CD4-positive, alpha-beta T cell treated with Interleukin-15 for 4 hours (primary cell): ENCODE data around the gene NFS1.

Experiments
- DNase-seq: peaks from one replicate; pipeline ENCODE4 v3.0.0-alpha.2; 2020; ENCODE audit warnings: low spot score

Gene NFS1

DNA sequence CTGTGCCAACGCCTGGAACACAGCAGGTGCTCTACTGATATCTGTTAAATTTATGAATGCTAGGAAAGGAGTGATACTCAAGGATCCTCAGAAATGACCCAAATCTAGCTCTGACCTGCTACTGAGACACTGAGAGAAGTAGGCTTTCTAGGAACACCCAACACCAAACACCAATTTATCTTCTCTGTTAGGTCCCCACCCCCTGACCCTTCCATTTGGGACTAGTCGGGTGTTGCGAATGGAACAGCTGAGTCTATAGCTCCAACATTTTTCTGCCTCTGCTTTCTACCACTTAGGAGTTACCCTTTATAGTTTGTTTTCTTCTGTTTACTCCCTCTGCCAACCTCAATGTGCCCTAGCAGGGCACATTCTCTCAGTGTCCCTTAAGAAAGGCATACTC is 58.4 kb downstream of the NFS1 start:
- DNase-seq, result no peak

DNA sequence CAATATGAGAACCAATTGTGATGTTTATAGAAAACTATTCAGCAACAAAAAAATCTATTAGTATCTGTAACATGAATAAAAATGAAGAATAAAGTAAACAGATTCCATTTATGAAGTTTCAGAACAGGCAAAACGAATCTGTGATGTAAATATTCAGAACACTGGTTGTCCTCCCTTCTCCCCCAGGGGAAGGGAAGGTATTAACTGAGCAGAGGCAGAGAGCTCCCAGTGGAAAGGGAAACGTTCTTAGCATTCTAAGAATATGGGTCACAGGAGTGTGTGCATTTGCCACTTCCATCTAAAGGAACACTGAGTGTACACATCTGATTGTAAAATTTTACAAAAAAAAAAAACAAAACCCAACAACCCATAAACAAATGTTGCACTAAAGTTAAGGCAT is 60.4 kb downstream of the NFS1 start:
- DNase-seq, result no peak

DNA sequence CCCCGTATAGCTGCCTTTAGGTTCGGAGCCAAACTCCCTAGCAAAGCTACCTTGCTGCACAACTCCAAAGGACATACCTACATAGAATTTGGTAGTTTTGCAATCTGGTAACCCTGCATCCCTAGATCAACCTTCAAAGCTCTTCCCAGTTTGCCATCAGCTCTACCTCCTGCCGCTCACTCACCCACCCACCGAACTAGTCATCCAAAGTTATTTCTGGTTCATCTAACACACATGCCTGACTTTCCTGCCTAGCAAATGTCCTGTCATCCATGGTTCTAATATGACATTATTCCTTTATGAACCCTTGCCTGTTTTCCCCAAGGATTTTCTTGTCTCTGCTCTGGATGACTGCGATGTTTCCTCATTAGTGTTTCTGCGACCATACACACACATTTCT is 61.9 kb downstream of the NFS1 start:
- DNase-seq, result no peak

DNA sequence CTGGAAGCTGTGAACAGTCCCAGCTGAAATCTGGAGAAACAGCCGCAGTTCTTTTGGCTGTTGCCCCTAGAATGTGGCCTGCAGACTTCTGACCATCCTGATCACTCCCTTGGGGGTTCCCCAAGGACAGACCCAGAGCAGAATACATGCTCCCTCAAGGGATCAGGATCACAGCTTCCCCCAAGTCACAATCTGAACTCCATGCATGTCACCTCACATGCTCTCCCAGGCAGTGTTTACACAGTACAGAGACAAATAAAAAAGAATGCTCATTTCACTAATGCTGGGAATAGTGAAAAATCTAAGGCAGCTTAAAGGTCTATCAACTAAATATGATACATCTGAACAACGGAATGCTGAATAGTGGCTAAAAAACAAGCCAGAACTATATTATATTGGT is 63.1 kb downstream of the NFS1 start:
- DNase-seq, result no peak

DNA sequence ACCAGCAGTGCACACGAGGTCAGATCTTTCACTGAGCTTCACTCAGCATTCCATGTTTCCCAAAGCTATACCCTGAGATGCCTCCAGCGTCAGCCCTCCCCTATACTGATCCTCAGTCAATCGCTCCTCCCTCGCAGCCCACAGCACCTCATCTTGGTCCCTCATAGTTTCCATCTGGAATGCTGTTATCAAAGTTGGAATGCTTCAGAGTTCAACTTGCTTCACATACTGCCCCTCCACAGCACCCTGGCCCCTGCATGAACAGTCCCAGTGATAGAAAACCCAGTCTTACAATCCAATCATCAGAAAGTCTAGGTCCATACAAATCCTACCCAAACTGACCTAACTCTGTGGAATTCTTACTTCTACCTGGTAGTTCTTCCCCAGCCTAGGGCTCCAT is 63.5 kb downstream of the NFS1 start:
- no peak for DNase-seq

DNA sequence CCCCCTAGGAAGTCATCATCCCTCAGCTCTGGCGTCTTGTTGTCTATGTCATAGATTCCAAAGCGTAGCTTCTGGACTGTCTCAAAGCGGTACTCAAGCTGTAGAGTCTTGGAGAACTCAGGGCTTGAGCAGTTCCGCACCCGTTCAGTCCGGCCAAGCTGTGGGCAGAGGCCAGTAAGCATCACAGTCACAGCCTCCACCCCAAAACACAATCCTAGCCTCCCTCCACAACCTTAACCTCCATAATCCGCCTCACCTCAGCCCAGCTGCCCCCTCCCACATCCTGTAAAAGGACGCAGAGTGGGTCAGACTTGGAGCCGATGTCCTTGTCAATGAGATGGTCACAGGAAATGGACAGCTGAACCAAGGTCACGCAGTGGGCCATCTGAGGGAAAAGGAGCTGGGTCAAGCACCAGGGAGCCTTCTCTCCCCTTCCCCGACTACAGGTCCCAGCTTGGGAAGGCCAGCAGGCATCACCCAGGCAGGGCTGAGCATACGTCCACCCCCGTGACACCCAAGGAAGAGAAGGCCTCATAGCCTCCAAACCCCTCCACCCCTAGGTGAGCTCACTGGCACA is 66.5 kb downstream of the NFS1 start:
- no peak for DNase-seq

DNA sequence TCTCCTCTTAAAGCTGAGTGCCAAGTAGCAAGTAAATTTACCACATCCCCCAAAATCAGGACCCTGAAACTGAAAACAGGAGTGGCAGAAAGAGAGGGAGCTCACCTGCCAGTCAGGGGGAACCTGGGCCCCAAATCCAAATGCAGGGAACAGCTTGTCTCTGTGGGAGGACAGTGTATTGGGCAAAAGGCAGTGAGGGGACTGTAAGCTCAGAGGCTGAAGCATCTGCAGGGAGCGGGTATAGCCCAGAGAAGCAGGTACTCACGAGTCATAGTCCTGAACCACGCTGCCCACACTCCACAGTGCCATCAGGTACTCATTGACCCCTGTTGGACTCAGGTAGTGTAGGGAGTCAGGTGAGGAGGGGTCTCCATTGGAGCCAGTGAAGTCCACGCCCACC is 68.5 kb downstream of the NFS1 start:
- no peak for DNase-seq

DNA sequence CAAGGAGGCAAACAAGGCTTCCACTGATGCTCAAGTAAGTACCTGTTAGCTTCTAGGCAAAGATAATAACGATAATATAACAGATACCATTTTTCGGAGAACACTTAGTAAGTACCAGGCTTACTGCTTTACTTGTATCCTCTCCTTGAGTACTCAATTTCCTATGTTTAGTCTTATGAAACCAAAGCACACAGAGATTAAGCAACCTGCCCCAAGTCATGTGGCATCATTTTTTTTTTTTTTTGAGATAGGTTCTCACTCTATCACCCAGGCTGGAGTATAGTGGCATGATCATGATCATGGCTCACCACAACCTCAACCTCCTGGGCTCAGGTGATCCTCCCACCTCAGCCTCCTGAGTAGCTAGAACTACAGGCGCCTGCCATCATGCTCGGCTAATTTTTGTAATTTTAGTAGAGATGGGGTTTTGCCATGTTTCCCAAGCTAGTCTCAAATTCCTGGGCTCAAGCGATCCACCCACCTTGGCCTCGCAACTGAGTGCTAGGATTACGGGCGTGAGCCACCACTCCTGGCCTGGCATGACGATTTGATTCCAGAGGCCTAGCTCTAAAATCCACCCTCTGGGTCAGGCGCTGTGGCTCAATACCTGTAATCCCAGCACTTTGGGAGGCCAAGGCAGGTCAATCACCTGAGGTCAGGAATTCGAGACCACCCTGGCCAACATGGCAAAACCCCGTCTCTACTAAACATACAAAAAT is 69.6 kb downstream of the NFS1 start:
- no peak for DNase-seq

DNA sequence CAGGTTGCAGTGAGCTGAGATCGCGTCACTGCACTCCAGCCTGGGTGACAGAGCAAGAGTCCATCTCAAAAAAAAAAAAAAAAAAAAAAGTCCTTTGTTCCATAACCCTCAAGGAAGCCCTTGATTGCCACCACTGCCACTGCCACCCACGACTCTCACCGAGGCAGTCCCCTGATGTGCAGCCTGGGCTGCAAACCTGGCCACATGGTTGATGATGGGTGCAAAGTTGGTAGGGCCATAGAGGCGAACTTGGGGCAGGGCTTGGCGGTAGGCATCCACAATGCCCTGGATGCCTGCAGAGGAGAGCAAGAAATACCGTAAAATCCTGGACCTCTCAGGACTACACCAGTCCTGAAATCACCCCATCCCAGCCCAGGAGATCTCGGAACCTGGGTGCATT is 72.0 kb downstream of the NFS1 start:
- DNase-seq, result no peak

DNA sequence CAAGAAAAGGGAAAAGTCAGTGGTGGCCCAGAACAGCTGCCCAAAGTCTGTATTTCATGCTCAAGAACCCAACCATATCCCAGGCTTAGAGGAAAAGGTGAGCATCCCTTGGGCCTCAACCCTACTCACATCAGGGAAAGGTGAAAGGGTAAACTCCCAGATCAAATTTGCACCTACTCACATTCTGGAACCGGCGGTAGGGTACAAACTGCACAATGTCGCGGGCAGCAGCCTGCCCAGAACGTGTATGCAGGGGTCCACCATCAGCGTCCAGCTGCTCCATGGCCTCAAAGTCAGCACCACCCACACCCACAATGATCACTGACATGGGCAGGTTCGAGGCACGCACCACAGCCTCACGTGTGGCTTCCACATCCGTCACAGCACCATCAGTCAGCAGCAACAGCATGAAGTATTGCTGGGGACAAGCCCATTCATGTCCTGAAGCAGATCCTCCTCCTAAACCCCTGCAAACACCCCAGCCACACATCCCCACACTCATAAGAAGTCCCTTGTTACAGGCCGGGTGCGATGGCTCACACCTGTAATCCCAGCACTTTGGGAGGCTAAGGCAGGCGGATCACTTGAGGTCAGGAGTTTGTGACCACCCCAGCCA is 72.7 kb downstream of the NFS1 start:
- DNase-seq, result no peak

DNA sequence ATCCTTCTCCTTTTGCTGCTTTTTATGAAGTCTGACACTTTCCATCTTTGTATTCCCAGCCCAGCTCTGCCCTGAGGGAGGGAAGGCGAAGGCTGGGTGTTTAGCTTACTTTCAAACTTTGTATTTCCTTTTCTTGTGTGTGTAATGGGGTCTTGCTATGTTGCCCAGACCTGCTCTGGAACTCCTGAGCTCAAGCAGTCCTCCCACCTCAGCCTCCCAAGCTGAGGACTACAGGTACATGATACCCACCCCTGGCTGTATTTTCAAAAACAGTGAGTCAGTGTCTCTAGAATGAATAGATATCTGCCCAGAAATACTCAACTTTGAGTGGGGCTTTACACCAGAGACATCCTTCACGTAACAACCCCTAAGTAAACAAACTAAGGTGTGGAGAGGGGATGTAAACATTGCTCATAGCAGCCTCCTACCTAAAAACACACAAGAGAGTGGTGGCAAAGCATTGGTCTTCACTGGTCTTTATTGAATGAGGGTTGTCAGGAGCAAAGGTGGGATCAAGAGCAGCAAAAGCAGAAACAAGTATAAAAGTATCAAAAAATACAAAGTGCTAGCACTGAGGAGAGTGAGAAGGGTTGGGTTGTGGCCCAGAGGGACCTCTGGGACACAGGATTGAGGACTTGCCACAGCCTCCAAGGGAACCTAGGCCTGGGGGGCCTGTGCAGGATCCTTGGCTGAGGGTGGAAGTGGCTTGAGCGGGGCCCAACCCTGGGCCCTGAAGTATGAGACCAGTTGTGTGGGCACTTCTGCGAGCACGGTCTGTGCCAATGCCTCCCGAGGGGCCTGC is 73.4 kb downstream of the NFS1 start:
- no peak for DNase-seq

DNA sequence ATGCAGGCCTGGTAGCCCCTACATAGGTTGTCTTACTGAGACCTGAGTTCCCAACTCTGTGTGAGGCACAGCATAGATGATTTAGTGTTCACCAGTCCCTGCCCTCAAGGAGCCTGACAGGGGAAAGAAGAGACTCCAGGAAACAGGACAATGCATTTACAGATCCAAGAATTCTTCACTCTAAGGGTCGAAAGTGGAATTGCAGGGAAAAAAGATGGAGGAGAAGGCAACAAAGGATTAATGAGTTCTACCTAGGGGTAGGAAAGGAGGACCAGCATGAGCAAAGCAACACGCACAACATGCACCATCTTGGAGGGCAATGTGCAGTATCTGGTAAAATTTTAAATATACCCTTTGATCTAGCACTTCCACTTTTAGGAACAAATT is 77.6 kb downstream of the NFS1 start:
- DNase-seq, result no peak

DNA sequence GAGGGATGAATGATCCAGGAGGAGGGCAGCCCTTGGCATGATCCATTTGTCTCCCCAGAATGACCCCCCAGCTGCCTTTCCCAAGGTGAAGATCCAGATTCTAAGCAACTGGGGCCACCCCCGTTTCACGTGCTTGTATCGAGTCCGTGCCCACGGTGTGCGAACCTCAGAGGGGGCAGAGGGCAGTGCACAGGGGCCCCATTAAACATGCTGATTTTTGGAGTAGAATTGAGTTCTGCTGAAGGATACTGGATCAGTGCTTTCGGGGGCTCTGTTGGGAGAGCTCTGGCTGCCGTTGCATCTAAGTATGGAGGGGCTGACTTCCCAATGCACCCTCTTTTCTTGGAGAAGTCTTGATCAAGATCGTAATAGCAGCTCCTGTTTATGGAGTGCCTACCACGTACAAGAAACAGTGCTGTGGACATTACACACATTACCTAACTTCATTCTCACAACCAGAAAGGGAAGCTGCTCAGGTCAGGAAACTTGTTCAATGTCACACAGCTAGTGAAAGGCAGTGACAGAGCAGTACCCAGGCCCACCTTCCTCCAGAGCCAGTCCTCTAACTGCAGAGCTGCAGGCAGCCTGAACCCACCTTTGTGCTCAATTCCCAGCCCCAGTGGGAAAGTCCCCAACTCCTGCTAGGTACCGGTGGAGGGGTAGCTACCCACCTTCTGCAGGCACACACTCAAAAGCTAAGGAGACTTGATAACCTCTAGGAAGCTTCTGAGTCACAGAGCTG is 78.2 kb downstream of the NFS1 start:
- DNase-seq, result no peak

DNA sequence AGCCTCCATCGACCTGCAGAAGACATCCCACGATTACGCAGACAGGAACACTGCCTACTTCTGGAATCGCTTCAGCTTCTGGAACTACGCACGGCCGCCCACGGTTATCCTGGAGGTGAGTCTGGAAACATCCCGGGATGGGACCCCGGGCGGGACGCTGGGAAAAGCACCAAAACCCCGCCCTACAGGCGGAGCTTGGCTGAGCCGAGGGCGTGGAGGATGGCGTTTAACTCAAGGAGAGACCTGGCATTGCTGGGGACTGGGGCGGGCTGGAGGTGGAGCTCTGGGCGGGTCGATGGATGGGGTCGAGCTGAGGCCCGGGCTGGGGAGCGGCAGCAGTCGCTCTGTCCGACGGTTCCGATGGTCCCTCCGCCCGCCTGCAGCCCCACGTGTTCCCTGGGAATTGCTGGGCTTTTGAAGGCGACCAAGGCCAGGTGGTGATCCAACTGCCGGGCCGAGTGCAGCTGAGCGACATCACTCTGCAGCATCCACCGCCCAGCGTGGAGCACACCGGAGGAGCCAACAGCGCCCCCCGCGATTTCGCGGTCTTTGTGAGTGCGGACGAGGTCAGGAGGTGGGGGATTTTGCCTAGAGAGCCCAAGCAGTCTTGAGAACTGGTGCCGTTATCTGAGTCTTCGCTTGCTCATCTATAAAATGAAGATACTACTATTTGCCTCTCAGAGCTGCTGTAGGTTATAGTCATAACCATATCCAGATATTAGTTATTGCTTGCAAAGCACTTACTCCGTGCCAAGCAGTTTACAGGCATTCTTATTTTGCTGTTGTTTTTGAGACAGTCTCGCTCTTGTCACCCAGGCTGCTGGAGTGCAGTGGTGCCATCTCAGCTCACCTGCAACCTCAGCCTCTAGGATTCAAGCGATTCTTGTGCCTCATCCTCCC is 79.7 kb downstream of the NFS1 start:
- peak; percentile 74 for DNase-seq

DNA sequence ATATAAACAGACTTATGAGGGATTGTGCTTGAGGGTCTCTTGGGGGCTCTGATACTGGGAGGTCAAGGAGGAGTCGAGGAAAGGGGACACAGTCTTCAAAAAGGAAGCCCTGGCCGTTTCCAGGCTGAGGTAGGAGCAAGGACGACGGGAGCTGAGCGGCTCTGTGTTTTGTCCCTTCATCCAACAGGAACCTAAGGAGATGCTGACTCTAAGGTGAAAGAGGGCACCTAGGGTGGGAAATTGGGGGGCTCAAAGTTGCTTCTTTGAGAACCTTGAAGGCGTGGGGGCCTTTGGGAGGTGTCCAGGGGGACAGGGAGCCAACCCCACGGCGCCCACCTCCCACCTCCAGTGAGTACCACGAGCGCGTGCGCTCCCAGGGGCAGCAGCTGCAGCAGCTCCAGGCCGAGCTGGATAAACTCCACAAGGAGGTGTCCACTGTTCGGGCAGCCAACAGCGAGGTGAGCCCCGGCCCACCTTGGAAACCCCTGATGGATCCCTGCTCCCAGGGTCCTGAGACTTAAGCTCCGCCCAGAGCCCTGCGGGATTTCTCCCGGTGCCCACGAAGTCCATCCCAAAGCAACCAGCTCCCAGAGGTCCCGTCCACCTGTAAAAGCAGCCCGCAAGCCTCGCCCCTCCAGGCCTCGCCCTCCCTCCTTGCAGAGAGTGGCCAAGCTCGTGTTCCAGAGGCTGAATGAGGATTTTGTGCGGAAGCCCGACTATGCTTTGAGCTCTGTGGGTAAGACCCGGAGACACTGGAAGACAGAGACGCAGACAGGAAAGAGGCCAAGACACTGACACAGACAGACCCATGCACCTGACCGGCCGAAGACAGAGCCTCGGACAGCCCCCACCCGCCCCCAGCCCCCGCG is 80.7 kb downstream of the NFS1 start:
- DNase-seq, result no peak
